GM18907 (cell line): ENCODE data around the gene ADNP2.
"Not testable (repeated sequence)": the region's sequence is repeated elsewhere in the genome, so short reads cannot be mapped to it uniquely, and the experiment has no call there.

Experiments
- ATAC-seq: cut with Tn5 transposase; IDR thresholded peaks from one replicate; pipeline ENCODE4 v1.9.1; 2021; ENCODE audit warnings: mild to moderate bottlenecking, moderate library complexity; ENCODE audit not compliant: unreplicated experiment

Gene ADNP2

DNA sequence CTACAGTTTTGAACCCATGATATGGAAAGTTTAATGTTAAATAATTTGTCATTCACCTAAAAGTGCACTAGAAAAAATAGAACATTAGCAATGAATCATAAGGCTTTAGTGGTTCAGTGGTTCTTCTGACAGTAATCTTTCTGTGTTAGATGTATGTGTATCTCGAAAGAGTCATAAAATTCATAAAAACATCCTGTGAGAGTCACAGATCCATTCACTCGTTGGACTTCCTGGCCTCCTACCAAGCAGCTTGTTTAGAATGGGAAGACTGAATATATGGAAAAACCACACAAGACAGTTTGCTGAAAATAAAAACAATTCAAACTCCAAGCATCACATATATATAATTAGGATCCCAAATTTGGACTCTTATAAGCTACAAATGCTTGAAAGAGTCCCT is 34.8 kb downstream of the ADNP2 start:
- ATAC-seq = no peak

DNA sequence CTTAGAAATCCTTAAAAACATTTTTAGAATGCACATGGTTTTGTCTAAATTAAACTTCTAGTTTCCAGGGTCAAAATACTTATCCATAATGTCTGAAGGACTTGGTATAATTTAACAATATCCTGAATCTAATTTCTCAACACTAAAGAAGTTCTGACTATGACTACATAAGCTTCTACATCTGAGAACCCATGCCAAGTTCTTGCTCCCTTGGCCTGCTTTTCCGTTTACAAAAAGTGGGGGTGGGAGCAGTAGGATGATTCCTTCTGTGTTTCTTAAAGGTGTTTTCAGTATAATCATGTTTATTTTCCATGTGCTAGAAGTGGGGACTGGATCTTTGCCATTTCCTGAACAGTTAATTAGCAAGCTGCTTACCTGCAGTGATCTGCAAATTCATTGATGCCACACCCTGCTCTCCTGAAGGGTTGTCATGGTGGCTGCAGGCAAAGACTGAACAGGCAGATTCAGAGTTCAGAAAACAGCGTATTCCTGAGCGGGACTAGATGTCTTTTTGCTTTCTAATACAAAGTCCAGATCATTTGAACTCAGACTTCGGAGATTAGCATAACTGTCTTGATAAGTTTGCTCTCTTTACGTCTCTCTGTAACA is 36.2 kb downstream of the ADNP2 start:
- ATAC-seq = no peak

GRCh38 chr18:80147037-80147417 is 38.0 kb downstream of the ADNP2 start:
- ATAC-seq = peak; percentile 39

- ATAC-seq = peak; percentile 86
These were observed 38.6 kb downstream of the ADNP2 start for GRCh38 chr18:80147418-80148325.

DNA sequence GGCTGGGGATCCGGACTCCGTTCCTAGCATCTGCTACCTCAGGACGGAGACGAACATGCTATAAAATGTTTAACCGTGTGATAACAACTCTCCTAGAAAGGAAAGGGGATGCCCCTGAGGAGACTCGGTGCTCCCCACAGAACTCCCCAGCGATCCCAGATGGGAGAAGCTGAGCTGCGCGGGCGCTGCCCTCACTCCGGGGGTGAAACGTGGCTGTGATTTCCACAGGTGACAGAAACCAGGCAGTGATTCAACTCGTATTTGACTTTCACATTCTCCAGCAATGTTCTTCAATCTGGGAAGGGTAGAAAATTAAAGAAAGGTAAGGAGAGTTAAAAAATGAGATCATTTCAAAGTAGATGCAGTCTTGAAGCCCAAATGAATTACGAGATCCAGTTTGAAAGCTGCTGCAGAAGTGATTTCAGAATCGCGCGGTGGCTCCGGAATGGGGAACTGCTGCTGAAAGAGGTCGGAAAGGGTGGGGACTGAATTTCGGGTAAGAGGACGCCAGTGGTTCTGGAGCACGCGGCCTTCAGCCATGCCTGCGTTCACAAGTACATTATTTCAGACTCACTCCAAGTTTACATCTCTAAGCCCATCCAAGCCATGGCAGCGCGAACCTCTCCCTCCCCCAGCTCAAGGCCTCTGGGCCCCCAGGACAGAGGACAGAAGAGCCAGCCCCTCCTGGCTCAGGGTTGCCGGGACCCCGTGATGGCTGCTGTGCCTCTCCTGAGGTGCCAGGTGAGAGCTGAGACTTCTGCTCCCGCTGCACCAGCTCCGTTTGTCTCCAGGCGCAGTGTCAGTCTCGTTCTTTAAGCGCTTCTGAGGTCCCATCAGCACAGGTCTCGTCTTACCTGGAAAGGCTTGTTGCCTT is 39.5 kb downstream of the ADNP2 start:
- ATAC-seq = no peak

GRCh38 chr18:80149667-80150066 is 40.6 kb downstream of the ADNP2 start:
- no peak for ATAC-seq

DNA sequence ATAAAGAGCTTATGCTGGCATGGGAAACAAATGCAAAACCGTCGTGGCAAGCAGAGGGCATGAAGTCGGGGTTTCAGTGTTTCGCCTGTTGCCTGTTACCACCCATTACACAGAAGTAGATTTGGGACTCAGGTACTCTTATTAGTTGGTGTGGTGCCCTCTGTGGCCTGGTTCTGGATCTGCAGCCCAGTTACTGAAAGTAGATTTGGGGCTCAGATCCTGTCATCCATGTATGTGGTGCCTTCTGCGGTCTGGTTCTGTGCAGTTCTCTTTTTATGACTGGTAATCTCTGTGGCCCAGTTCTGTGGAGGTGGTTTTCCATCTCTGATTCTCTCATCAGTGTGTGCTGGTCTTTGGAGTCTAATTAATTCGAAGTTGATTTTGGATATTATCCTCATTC is 45.2 kb downstream of the ADNP2 start:
- peak; percentile 63 for ATAC-seq

DNA sequence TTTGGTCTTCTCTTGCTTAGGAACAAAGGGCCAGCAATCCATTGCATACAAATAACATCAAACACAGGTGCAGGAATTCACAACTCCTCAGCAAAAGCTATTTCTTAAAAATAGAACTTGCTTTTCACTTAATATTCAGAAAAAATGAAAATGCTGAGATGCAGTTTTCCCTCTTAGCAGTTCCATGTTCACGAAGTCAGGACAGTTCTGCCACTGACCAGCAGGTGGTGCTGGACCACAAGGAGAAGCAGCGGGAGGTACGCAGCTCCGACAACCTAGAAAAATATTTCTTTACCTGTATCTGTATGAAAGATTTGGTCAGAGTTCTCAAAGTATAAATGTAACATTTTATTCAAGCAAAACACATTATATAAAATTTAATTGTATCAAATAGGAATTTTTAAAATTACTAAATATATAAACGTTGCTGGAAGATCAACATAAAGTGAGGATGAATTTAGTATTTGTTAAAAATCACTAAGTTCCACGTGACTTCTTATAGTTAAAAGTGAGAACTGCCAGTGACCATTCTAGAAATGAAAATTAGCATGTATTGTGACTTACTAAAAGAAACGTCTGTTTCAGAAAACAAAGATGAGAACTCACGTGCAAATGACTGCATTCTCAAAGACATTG is 48.8 kb downstream of the ADNP2 start:
- ATAC-seq = peak; percentile 48

DNA sequence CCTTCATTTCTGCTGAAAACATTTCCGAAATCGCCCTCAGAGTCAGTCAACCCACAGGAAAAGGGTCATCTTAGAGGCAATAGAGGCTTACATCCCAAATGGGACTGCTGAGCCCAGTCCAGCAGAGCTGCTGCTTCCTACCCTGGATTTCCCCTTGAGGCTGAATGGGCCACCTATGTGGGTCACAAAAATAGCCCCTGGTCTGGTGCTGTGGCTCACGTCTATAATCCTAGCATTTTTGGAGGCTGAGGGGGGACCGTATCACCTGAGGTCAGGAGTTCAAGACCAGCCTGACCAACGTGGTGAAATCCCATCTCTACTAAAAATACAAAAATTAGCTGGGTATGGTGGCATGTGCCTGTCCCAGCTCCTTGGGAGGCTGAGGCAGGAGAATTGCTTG is 49.3 kb downstream of the ADNP2 start:
- ATAC-seq = no peak

DNA sequence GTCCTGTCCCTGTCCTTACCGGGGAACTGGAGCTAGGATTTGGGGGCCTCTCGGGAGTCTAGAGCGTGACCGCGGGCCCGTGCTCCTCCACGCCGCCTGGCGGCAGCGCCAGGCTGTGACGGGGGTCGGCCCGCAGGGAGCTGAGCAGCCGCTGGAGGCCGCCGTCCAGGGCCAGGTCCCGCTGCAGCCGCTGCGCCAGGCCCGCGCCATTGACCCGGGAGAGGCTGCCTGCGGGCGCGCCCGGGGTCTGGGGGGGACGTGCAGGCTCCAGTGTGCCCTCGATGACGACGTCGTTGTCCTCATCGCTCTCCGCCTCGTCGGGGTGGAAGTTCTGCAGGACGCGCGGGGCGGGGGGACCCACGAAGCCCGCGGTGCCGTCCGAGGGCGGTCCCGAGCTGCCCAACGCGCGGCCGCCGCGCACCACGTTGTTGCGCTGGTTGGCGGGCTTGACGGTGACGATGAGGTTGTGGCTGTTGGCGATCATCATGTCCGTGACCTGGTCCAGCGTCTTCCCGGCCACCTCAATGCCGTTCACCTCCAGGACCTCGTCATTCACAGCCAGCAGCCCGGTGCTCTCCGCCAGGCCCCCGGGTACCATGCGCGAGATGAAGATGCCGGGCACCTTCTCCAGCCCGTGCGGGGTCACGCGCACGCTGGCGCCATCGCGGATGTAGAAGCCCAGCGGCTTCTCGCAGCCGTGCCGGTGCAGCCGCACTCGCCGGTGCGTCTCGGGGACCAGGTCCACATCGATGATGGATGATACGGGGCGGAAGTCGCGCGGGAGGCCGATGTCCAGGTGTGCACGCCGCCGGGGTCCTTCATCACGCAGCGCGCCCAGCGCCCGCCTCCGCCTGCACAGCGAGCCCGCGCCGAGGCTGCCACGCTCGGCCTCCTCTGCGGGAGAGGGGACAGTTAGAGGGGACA is 50.9 kb downstream of the ADNP2 start:
- peak; percentile 51 for ATAC-seq

GRCh38 chr18:80161781-80162417 is 52.8 kb downstream of the ADNP2 start:
- ATAC-seq = no peak

DNA sequence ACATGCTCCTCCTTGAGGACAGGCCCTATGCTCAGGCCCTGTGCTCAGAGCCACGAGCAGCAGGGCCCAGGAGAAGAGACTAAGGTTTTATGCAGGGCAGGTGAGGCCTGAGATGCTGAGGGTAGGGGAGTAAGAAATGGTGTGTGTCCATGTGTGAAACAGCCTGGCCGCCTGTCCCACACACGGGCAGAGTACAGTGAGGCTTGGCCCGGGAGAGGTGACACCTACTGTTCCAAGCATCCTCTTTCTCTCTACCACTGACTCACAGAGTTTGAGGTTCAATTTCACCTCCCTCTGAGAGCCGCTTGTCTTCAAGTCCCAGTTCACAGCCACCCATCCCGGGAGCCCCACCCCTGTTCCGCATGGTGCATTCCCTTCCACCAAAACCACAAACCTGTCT is 54.1 kb downstream of the ADNP2 start:
- ATAC-seq = no peak

GRCh38 chr18:80164727-80165355 is 55.8 kb downstream of the ADNP2 start:
- ATAC-seq = not testable (repeated sequence)

GRCh38 chr18:80166240-80166639 is 57.2 kb downstream of the ADNP2 start:
- ATAC-seq = no peak

DNA sequence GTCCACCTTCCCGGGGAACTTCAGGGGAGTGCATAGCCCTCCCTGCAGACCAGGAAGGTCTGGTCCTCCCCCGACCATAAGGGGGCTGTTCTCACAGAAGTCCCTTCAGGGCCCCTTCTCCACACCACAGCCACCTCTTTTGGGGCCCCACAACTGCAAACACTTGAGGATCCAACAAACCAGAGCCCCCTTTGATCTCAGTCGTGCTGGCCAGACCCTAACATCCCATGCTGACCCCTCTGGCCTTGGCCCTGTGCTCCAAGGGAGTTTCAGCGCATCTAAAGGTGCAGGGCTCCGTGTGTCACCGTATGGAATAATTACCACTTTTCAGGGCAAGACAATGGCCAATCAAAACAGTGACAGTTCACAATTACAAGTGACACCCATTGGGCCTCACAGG is 57.7 kb downstream of the ADNP2 start:
- no peak for ATAC-seq

GRCh38 chr18:80167331-80167730 is 58.3 kb downstream of the ADNP2 start:
- no peak for ATAC-seq

DNA sequence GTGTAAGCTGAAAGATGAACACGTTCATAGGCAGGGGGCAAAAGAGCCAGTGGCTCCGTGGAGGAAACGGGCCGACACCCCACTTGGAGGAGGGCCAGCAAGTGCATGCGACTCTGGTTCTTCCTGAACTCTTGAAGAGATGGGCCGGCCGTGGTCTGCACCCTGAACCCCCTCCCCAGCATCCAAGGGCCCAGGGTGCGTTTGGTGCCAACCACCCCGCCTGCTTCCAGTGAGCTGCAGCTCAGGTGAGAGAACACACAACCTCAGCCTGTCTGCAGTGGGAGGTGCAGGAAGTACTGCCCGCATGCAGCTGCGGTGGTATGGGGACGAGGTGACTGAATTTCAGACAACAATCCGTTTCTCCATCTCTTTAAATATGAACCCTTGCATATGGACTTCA is 58.9 kb downstream of the ADNP2 start:
- ATAC-seq = no peak

GRCh38 chr18:80168346-80168745 is 59.3 kb downstream of the ADNP2 start:
- ATAC-seq = no peak

GRCh38 chr18:80168982-80169381 is 59.9 kb downstream of the ADNP2 start:
- no peak for ATAC-seq
